ENCODE results near the gene PFKFB3.
"Not testable (repeated sequence)": the region's sequence is repeated elsewhere in the genome, so short reads cannot be mapped to it uniquely, and the experiment has no call there.

The PFKFB3 gene

GRCh38 chr10:6202098-6202683 lies 541 bp upstream of the PFKFB3 start:
- no peak for DNase-seq (ENCODE audit: low read depth in 2 of 2)

- peak; percentile 43 to 52 for DNase-seq (ENCODE audit: low read depth in 2 of 2)
Measured at GRCh38 chr10:6203331-6204062, 765 bp downstream of the PFKFB3 start.

GRCh38 chr10:6204063-6204340 lies 1.3 kb downstream of the PFKFB3 start:
- DNase-seq (ENCODE audit: low read depth in 2 of 2) = peak; percentile 46 to 52

GRCh38 chr10:6204341-6205191 lies 1.8 kb downstream of the PFKFB3 start:
- no peak for DNase-seq (ENCODE audit: low read depth in 2 of 2)

- DNase-seq (ENCODE audit: low read depth in 2 of 2) = not testable (repeated sequence)
Measured at GRCh38 chr10:6206486-6206885, 3.8 kb downstream of the PFKFB3 start.

GRCh38 chr10:6207658-6208057 lies 4.9 kb downstream of the PFKFB3 start:
- DNase-seq (ENCODE audit: low read depth in 2 of 2) = no peak

GRCh38 chr10:6208799-6209235 lies 6.1 kb downstream of the PFKFB3 start:
- DNase-seq (ENCODE audit: low read depth in 2 of 2) = no peak

GRCh38 chr10:6211341-6211670 lies 8.6 kb downstream of the PFKFB3 start:
- DNase-seq (ENCODE audit: low read depth in 2 of 2) = no peak

- no peak for DNase-seq (ENCODE audit: low read depth in 2 of 2)
Measured at GRCh38 chr10:6211671-6212635, 9.2 kb downstream of the PFKFB3 start.

- DNase-seq (ENCODE audit: low read depth in 2 of 2) = no peak
Measured at GRCh38 chr10:6212806-6213205, 10.1 kb downstream of the PFKFB3 start.

- no peak for DNase-seq (ENCODE audit: low read depth in 2 of 2)
Measured at GRCh38 chr10:6213257-6213905, 10.6 kb downstream of the PFKFB3 start.

- no peak for DNase-seq (ENCODE audit: low read depth in 2 of 2)
Measured at GRCh38 chr10:6213908-6214307, 11.2 kb downstream of the PFKFB3 start.

- DNase-seq (ENCODE audit: low read depth in 2 of 2) = no peak
Measured at GRCh38 chr10:6214612-6215011, 11.9 kb downstream of the PFKFB3 start.

- DNase-seq (ENCODE audit: low read depth in 2 of 2) = no peak
Measured at GRCh38 chr10:6215241-6215640, 12.5 kb downstream of the PFKFB3 start.

- no peak for DNase-seq (ENCODE audit: low read depth in 2 of 2)
Measured at GRCh38 chr10:6215683-6216484, 13.2 kb downstream of the PFKFB3 start.

- DNase-seq (ENCODE audit: low read depth in 2 of 2) = no peak
Measured at GRCh38 chr10:6216916-6217315, 14.2 kb downstream of the PFKFB3 start.

- DNase-seq (ENCODE audit: low read depth in 2 of 2) = no peak
Measured at GRCh38 chr10:6217611-6218010, 14.9 kb downstream of the PFKFB3 start.

GRCh38 chr10:6218692-6219493 lies 16.2 kb downstream of the PFKFB3 start:
- DNase-seq (ENCODE audit: low read depth in 2 of 2) = no peak

GRCh38 chr10:6219494-6219836 lies 16.7 kb downstream of the PFKFB3 start:
- DNase-seq (ENCODE audit: low read depth in 2 of 2) = no peak
